EL (cell line): ENCODE results near the gene ASTN2.

Experiments
- DNase-seq: peaks from one replicate; pipeline ENCODE4 v3.0.0-alpha.2; 2016

ASTN2 gene

GRCh38 chr9:116643691-116644090 lies 771.2 kb downstream of the ASTN2 start:
- no peak for DNase-seq

- DNase-seq, result no peak
Observed at GRCh38 chr9:116641292-116642059, 773.4 kb downstream of the ASTN2 start.

DNA sequence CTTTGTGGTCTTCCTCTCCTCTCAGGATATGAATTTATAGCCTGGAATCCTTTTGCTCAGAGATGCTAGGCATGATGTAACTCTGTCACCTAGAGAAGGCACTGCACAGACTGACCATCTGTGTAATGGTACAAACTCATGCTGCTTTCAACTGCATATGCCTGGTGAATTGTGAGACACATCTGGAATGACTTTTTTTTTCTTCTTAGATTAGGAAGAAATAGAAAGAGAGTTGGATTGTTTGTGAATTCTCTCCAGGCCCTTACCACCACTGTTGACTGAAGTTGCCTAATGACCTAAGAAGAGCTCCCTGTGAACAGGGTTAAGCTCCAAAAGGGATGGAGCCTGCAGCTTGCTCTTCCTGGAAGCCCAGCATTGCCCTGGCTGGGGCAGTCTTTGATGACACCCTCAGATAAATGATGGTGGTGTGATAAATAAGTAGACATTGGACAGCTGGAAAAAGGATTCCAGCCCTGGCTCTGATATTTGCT lies 775.6 kb downstream of the ASTN2 start:
- DNase-seq, result peak; percentile 63

GRCh38 chr9:116635908-116636307 lies 778.9 kb downstream of the ASTN2 start:
- no peak for DNase-seq

DNA sequence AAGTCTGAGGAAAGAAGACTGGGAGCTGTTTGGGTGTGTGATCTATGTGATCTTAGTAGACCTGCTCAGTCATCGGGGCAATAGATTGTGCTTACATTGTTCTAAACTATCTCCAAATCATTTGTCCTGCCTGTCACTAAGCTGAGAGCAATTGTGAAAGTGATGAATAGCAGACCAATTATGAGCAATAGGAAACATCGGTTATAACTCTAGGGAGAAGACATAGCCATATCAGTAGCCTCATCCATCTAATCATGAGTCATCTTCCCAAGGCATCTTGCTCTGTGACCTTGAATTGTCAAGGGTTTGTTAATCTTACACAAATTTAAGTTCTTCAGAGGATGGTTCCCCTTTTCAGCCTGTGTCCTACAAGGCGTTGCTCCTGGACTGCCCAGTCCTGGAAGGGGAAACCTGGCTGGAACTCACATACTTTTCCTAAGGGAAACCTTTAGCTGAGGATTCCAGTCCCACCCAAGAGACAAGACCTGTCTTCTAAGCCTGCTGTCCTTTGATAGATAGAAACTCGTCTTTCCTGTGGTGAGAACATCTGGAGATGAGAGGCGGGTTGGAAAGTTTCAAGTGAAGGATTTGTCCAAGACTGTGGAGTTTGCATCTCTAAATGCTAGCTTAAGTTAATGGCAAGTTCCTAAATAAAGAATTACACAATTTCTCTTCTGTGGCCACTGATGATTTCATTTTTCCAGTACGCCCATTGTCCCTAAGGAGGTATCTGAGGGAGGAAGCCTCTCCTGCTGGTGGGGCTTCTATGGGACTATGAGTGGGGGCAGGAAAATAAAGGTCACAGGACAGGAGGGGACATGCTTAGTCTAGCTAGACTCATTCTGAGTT lies 781.6 kb downstream of the ASTN2 start:
- DNase-seq, result peak; percentile 75

DNA sequence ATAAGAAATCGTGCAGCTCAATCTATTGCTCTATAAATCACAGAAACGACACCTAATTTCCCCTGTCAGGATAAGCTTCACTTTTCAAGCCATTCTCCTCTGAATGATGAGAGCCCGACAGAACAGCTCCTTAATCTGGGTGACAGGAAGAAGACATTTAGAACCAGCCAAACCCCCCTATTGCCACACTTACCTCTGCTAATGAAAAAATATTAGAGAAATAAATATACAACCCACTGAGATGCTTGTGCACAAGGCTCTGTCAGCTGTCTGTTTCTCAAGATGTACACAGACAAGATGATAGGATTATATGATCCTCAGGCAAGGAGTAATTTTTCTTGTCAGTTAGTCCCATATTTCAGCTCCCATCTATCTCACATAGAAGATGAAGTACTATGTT lies 785.2 kb downstream of the ASTN2 start:
- DNase-seq, result no peak

DNA sequence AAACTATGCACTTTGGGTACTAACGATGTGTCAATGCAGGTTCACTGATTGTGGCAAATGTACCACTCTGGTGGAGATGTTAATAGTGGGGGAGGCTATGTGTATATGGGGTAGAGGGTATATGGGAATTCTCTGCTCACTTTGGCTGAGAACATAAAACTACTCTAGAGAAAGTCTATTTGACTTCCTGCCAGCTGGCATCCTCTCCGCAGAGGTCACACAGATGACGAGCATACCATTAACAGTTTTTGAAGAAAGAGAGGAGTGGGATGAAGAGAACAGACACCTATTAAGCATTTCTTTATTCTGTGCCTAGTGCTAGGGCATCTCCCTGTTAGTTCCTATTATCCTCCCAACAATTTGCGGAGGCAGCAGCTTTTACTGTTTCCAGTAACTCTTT lies 786.1 kb downstream of the ASTN2 start:
- no peak for DNase-seq

DNA sequence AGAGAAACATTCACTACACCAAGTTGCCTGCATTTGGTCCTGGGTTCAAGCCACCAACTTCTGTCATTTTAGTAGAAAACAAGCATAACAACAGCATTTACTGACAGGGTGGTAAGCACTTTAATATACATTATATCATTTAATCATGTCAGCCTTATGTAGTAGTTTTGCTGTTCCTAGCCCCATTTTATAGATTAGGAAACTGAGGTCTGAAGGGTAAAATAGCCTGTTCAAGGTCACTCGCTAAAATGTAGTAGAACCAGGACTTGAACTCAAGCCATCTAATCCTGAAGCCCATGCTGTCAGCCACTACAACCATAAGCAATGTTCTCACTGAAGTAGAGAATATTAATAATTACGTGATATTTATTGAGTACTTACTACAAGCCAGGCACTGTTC lies 787.4 kb downstream of the ASTN2 start:
- DNase-seq, result no peak

- no peak for DNase-seq
Observed at GRCh38 chr9:116626762-116627161, 788.1 kb downstream of the ASTN2 start.

GRCh38 chr9:116623715-116624114 lies 791.1 kb downstream of the ASTN2 start:
- DNase-seq, result no peak

DNA sequence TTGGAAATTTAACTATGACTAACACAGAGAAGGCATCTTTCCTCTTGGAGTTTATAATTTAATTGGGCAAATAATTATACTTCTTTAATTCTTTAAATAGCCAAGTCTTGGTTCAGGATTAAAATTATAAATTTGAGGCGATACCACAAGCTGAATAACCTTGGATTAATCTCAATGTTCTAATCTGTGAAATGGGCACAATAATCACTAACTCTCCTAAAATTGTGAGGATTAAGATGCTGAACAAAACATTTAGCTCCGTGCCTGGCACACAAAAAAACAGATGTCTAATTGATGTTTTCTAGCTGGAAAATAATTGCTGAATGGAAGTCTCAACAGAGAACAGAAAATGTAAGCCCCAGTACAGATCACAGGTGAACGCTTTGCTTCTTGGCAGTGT lies 797.5 kb downstream of the ASTN2 start:
- DNase-seq, result no peak

- DNase-seq, result no peak
Observed at GRCh38 chr9:116616304-116616914, 798.4 kb downstream of the ASTN2 start.

DNA sequence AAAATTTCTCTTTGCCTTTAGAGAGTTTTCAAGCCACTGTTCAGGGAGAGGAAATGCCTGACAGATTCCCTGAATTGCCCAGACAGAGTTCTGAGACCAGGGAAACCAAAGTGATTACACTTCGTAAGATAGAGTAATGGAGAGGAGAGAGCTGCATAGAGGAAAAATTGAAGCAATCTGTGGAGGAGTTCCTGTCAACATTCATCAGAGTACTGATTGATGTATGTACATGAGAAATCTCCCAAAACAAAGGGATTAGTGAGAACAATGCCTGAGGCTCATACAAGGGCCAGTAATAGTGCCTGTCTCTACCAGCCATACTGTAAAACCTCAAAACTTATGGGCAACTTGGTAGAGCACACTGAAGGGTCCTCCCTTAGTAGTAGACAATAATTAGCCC lies 806.8 kb downstream of the ASTN2 start:
- no peak for DNase-seq

DNA sequence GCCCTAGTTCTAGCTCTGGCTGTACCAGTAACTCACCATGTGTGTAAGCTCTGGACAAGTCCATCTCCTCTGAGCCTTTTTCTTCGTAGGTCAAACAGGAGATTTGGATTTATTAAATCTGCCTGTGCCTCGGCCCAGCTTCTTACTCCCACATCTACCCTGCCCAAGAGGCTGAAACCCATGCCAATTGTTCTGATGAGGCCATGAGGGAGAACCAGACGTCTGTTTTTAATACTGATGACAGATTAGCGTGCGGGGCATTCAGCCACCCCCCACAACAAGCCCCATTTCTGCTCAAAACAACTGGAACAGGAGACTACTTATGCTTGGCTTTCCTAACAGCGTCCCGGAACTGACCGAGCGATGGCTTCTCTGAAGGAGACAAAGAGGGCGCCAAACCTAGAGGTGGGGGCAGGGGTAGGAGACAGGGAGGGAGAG lies 808.9 kb downstream of the ASTN2 start:
- DNase-seq, result no peak

- DNase-seq, result no peak
Observed at GRCh38 chr9:116605060-116605459, 809.8 kb downstream of the ASTN2 start.

DNA sequence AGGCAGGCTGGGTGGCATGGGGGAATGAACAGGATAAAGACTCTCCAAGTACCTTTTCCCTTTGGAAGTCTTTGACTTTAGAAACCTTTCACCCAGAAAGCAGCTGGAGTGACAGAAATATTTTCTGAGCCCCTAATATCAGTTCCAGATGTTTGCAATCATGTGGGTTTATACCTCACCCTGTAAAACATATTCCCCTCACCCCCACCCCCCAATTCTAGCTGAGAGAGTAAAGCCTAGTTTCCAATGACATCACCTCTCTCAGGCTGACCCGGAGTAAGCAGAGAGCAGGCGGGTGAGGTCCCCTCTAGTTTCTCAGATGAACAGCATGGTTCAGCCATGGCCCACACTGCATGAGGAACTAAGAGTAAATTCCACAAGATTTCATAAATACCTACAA lies 810.6 kb downstream of the ASTN2 start:
- DNase-seq, result no peak

- DNase-seq, result no peak
Observed at GRCh38 chr9:116599342-116599884, 815.4 kb downstream of the ASTN2 start.

GRCh38 chr9:116596646-116597045 lies 818.2 kb downstream of the ASTN2 start:
- no peak for DNase-seq

- peak; percentile 88 for DNase-seq
Observed at GRCh38 chr9:116594547-116594946, 820.3 kb downstream of the ASTN2 start.

- DNase-seq, result no peak
Observed at GRCh38 chr9:116592970-116593369, 821.9 kb downstream of the ASTN2 start.

DNA sequence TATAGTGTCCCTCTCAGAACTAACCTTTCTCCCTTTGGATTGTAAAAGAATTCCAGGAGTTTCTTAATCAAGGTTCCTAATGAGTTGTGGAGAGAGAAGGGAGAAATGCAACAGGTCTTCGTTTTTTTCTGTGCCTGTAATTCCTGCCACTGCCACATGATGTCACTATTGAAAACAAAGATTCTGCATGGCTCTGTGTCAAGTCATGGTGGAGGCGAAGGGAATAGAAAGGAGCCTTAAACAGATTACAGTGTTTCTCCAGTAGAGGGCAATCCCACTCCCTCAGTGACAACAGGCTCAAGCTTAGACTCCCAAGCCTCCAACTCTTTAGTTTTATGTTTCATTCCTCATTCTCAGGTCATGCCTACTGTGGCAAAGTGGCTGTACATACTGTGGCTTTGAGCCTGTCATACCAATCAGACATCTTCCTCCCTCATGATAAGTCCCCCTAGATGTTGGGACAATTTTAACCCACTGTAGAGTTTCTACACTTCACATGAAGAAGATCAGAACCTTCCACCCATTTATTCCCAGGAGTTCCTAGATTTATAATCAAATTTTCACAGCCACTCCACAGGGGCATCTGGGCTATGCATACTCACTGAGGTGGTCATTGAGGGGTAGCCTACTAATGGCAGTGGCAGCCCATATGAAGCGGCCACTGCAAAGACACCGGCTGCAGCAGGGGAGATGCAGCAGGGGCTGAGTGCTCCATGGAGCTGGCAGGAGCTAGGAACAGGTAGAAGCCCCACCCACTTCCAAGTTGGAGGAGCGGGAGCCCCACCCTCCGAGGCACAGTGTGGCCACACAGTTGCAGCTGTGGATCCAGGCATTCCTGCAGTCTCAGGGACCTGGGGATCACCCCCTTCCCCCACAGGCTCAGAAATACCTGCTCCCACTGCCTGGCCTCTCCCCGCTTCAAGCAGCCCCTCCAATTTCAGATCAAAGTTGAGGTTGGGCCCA lies 825.2 kb downstream of the ASTN2 start:
- peak; percentile 61 for DNase-seq

- no peak for DNase-seq
Observed at GRCh38 chr9:116587919-116588318, 826.9 kb downstream of the ASTN2 start.
